Inflammatory macrophage (primary cell): ENCODE data around the gene ASIP.
"Not testable (repeated sequence)": the region's sequence is repeated elsewhere in the genome, so short reads cannot be mapped to it uniquely, and the experiment has no call there.

Experiments
- DNase-seq, 2 donors: peaks; one replicate each; pipeline ENCODE4 v3.0.0-alpha.2; 2020 to 2022
- total RNA-seq, 18 experiments: gene quantifications; one replicate each; lab custom pipeline; 2026; ENCODE audit warnings: mixed read lengths in 6 of 18, inconsistent platforms in 2 of 18; lab: John Stamatoyannopoulos, UW

Gene ASIP
- total RNA-seq = 0.06 to 1.0 (median 0.31) reads per million in 18 experiments

- DNase-seq = peak in 1 of 2 donors; percentile 15
Observed at GRCh38 chr20:34240693-34241615, at the start of gene ASIP. TSS of gene ASIP (plus strand) at chr20:34241423. CDS start at chr20:34260375, 18,952 bp downstream.

- no peak for DNase-seq
Observed at GRCh38 chr20:34193051-34193450, 48.2 kb upstream of the ASIP start.

GRCh38 chr20:34199183-34199582, 42.0 kb upstream of the ASIP start:
- peak; percentile 56 to 73 for DNase-seq

GRCh38 chr20:34200023-34200422, 41.2 kb upstream of the ASIP start:
- peak; percentile 63 to 68 for DNase-seq

GRCh38 chr20:34201531-34201930, 39.7 kb upstream of the ASIP start:
- no peak for DNase-seq

- DNase-seq = not testable (repeated sequence)
Observed at GRCh38 chr20:34205172-34205880, 35.9 kb upstream of the ASIP start.

GRCh38 chr20:34209111-34209510, 32.1 kb upstream of the ASIP start:
- no peak for DNase-seq

GRCh38 chr20:34210271-34210670, 31.0 kb upstream of the ASIP start:
- no peak for DNase-seq

GRCh38 chr20:34211591-34211990, 29.6 kb upstream of the ASIP start:
- no peak for DNase-seq

- no peak for DNase-seq
Observed at GRCh38 chr20:34213213-34213612, 28.0 kb upstream of the ASIP start.

- DNase-seq = peak; percentile 84 to 94
Observed at GRCh38 chr20:34215711-34216381, 25.4 kb upstream of the ASIP start.

GRCh38 chr20:34216382-34216742, 24.9 kb upstream of the ASIP start:
- no peak for DNase-seq

- DNase-seq = peak; percentile 34 to 54
Observed at GRCh38 chr20:34220561-34220960, 20.7 kb upstream of the ASIP start.

- DNase-seq = peak; percentile 79 to 85
Observed at GRCh38 chr20:34222208-34222607, 19.0 kb upstream of the ASIP start.

GRCh38 chr20:34224251-34224650, 17.0 kb upstream of the ASIP start:
- not testable (repeated sequence) for DNase-seq

- DNase-seq = no peak
Observed at GRCh38 chr20:34231634-34232033, 9.6 kb upstream of the ASIP start.

GRCh38 chr20:34232494-34233087, 8.6 kb upstream of the ASIP start:
- DNase-seq = no peak

- no peak for DNase-seq
Observed at GRCh38 chr20:34233687-34234086, 7.5 kb upstream of the ASIP start.

- DNase-seq = no peak
Observed at GRCh38 chr20:34235875-34236274, 5.3 kb upstream of the ASIP start.

- DNase-seq = no peak
Observed at GRCh38 chr20:34237942-34238341, 3.3 kb upstream of the ASIP start.

GRCh38 chr20:34240121-34240520, 1.1 kb upstream of the ASIP start:
- no peak for DNase-seq

GRCh38 chr20:34242015-34242414, 792 bp downstream of the ASIP start:
- not testable (repeated sequence) for DNase-seq

GRCh38 chr20:34242879-34243278, 1.7 kb downstream of the ASIP start:
- no peak for DNase-seq
